Activated naive CD4-positive, alpha-beta T cell treated with Interleukin-2 at 50 U/mL for 16 hours (primary cell): Measurements from ENCODE around the gene MAP3K4.
"Not testable (repeated sequence)": the region's sequence is repeated elsewhere in the genome, so short reads cannot be mapped to it uniquely, and the experiment has no call there.

Experiments used
- DNase-seq: peaks from one replicate; pipeline ENCODE4 v3.0.0-alpha.2; 2020

Gene MAP3K4

GRCh38 chr6:161091972-161092701 is 100.6 kb downstream of the MAP3K4 start:
- no peak for DNase-seq

DNA sequence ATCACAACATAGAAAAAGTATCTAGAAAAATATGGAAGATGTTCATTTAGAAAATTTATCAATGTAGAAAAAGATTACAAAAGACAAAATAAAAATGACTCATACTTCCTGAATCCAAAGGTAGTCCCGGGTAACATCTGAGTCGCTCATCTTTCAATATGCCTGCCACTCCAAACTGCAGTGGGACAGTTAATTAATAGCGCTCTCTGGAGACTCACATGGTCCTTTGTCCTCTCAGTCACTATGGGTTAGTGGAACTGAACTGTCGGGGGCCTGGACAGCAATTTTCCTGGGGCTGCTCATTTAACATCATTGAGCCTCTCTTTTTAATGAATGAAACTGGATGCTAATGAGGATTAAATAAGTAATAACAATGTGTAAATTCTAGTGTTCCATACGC is 103.4 kb downstream of the MAP3K4 start:
- no peak for DNase-seq

DNA sequence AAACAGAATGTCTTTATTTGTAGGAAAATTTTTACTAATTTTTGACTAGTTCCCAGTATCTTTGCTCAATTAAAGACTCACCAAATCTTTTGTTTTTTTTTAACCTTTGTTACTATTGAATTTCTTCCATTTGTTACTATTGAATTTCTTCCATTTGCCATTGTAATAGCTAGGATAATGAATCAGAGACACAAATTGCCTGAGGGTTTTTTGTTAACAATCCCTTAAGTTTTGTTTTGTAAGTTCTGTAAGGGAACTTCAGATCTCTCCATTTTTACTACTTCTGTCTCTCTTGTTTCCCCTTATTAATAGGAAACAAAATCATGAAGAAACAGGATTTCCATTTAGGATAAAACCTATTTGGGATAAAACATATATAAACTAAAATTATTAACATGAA is 104.3 kb downstream of the MAP3K4 start:
- DNase-seq: no peak

DNA sequence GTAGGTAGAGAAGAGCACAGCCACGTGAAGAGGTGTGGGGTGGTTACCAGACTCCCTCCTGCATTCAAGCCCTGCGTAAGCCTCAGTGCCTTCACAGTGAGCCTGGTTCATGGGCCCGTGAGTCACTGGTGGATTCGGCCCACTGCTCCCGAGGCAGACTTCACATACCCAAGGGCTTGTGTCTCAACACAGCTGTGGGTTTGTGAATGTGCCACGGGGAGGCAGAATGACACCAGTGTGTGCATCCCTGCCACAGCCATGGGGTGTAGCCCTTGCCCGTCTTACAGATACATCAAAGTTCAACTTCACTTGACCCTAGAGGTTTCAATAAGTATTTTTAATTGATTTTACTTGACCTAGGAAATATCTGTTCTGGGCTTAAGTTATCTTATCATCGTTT is 108.5 kb downstream of the MAP3K4 start:
- no peak for DNase-seq

DNA sequence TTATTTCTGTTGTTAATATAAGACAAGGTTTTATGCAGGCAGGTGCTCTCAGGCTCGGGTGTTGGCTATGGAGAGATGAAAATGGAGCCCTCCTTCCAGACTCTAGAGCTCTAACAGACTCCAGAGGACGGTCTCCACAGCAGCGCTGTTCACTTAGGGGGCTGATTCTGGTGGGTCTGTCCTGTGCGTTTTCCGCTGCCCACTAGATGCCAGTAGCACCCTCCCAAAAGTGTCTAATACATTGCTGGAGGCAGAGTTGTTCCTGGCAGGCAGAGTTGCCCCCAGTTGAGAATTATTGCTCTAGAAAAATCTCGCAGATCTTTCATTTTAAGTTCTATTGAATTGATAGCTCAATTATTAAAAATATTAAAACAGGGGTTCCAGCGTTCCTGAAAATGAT is 109.9 kb downstream of the MAP3K4 start:
- DNase-seq: no peak

GRCh38 chr6:161103475-161103874 is 111.9 kb downstream of the MAP3K4 start:
- no peak for DNase-seq

- no peak for DNase-seq
Observed at GRCh38 chr6:161104966-161105365, 113.4 kb downstream of the MAP3K4 start.

- DNase-seq: no peak
Observed at GRCh38 chr6:161105408-161105807, 113.8 kb downstream of the MAP3K4 start.

DNA sequence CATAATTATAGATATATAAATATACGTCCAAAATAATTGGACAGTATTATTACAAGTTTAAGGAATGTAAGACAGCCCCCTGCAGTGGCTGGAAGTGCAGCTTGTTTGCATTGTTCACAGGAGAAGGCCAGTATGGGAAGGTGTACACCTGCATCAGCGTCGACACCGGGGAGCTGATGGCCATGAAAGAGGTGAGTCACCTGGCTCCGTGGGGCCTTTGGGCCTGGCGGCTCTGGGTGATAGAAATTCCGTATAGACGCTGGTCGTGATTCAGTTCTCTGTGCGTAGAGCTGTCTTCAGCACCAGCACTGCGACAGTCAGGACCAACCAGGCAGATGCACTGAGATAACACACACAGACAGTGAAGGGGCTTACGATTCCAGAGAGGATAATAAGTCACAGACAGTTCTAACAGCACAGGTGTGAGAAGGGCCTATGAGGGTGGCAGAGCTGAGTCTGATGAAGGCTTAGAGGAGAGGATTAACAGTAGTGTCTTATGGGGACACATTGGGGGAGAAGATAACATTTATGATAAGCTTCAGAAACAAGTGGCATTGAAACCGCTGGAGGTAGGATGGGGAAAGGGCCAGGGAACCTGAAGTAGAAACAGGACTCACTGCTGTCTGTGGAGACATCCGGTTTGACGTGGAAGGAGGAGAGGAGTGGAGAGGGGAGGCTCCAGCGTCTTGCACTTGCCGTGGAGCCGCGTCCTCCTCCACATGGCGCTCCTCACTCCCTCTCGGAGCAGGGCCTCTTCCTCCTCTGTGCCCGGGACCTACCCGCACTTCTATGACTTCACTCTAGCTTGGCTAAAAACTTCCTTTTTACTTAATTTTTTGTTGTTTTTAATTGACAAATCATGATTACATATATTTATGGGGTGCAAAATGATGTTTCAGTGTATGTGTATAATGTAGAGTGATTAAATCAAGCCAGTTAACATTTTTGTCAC is 116.5 kb downstream of the MAP3K4 start:
- no peak for DNase-seq

DNA sequence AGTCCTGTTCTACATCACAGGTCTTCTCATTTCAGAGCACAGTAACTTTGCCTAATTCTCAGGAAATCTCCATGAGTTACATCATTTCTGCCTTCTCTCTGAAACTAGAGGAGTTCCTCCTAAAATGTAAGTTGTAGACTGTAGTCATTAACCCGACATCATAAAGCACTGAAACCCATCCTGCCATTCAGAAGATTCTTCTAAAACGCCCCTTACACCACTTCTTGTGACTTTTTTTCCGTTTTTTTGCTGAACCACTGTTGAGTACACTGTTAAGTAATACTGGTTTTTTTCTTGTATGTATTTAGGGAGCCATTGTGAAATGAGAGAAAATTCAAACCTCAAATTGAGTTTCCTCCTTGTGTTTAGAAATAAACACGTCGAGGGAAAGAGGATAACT is 117.3 kb downstream of the MAP3K4 start:
- no peak for DNase-seq

GRCh38 chr6:161109366-161109765 is 117.8 kb downstream of the MAP3K4 start:
- DNase-seq: no peak

GRCh38 chr6:161110028-161110779 is 118.6 kb downstream of the MAP3K4 start:
- DNase-seq: no peak

- no peak for DNase-seq
Observed at GRCh38 chr6:161111261-161111660, 119.7 kb downstream of the MAP3K4 start.

DNA sequence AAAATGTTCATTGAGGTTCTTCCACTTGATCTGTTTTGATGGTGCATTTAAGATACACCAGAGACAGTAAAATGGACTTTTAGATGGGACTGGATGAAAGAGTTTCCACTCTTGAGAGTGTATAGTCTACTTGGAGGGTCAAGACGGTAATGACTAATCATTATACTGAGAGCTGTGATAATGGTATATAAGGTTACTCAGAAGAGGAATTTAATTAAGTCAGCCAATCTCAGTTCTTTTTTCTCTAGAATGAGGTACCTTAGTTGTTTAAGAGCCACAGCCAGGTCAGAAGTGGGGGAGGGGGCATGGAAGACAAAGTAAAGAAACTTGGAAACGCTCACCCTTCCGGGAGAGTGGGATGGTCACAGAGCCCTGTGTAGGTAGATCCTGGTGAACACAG is 123.9 kb downstream of the MAP3K4 start:
- DNase-seq: no peak

DNA sequence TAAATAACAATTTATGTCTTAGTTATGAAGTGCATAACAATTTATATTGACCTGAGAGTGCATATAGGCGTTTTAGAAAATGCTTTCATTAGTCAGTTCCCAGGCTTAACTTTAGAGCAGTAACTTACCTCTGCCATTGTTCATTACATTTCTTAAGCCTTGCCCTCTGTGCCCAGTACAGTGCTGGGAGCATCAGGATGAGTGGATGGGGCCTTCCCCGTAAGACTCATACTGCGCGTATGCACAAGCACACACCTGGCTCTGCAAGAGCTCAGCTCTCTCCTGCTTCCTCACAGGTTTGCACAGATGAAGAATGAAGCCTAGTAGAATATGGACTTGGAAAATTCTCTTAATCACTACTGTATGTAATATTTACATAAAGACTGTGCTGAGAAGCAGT is 125.0 kb downstream of the MAP3K4 start:
- no peak for DNase-seq

GRCh38 chr6:161117308-161117707 is 125.7 kb downstream of the MAP3K4 start:
- DNase-seq: no peak

- no peak for DNase-seq
Observed at GRCh38 chr6:161117942-161118341, 126.4 kb downstream of the MAP3K4 start.

DNA sequence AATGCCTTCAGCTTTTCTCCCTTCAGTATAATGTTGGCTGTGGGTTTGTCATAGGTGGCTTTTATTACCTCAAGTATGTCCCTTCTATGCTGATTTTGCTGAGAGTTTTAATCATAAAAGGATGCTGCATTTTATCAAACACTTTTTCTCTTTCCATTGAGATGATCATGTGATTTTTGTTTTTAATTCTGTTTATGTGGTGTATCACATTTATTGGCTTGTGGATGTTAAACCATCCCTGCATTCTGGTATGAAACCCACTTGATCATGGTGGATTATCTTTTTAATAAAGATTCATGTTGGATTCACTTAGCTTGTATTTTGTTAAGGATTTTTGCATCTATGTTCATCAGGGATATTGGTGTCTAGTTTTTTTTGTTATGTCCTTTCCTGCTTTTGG is 131.8 kb downstream of the MAP3K4 start:
- DNase-seq: not testable (repeated sequence)

GRCh38 chr6:161125591-161125990 is 134.0 kb downstream of the MAP3K4 start:
- DNase-seq: no peak

DNA sequence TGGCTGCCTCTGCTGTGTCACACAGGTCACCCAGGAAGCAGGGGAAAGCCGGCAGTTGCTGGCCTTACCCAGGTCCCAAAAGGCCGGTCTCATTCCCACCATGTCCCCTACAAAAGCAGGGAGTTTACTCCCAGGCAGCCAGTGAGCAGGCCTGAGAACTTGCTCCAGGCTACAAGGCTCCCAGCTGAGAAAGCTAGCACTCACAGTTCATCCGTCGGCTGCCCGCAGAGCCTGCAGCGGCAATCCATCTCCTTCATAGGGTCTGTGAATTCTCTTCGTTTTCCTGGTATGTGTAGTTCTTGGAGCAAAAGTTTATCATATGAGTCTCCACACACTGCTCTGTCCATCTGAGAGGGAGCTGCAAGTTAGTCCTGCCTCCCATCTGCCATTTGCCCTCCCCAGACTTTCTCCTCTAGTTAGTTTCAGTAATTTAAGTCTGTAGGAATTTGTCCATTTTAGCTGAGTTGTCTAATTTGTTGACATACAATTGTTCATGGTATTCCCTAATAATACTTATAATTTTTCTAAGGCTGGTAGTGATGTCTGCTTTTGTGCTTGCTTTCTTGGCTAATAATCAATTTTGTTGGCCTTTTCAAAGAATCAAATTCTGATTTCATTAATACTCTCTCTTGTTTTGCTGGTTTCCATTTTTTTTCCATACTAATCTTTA is 135.6 kb downstream of the MAP3K4 start:
- DNase-seq: no peak

GRCh38 chr6:161128230-161128629 is 136.7 kb downstream of the MAP3K4 start:
- DNase-seq: no peak

DNA sequence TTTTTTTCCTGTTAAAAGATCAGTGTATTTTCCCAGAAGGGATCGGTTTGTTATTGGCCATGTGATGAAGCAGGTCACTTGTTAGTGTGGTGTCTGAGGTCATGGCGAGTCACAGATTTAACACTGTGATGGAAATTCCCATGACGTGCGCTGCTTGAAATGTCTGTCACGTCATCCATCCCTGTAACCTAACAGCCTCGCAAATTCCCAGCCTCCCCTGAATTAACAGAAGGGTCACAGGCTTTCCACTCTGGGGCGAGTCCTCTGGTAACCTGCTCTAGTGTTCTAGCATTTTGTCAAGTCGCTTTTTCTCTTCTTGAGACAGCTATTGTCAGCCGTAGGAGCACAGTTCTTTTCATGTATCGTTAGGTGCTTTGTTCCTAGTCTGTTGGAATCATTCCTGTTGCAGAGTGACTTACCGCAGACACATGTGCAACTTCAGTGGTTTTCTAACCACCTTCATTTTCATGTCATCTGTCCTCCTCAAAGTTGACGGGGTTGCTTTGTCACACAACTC is 137.2 kb downstream of the MAP3K4 start:
- peak; percentile 42 for DNase-seq

DNA sequence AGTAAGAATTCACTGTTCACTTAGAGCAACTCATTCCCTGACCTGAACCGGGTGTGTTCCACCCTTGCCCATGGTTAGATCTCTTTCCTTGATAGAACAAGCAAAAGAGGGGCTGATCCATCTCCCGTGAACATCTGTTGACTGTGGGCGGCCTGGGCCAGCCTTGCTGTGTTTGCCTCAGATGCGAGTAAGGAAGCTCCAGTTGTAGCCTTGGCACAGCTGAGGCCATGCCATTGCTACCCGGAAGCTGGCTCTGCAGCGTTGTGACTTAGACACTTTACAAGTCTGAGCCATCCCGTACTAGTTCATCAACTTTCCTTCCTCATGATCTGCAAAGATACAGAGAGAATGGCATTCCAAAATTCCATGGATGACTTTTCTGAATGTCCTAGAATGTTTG is 139.0 kb downstream of the MAP3K4 start:
- DNase-seq: no peak
